22Rv1 (cell line): ENCODE data around the gene GBP1.
A peak's percentile ranks its signal among the peaks of the same experiment; 100 is the strongest.
"Not testable (repeated sequence)": the region's sequence is repeated elsewhere in the genome, so short reads cannot be mapped to it uniquely, and the experiment has no call there.

Experiments
- H3K27ac ChIP-seq: fragments of 450-650 bp; 2 replicates; pipeline ENCODE4 v1.5.1; 2017
- CTCF ChIP-seq: fragments of 450-650 bp; IDR thresholded peaks from 2 replicates; pipeline ENCODE4 v1.5.1; 2017; ENCODE audit warnings: mild to moderate bottlenecking
- ZFX ChIP-seq: fragments of 450-650 bp; IDR thresholded peaks from 2 replicates; pipeline ENCODE4 v1.6.1; 2017; ENCODE audit warnings: antibody characterized with exemption, borderline replicate concordance

Gene GBP1

DNA sequence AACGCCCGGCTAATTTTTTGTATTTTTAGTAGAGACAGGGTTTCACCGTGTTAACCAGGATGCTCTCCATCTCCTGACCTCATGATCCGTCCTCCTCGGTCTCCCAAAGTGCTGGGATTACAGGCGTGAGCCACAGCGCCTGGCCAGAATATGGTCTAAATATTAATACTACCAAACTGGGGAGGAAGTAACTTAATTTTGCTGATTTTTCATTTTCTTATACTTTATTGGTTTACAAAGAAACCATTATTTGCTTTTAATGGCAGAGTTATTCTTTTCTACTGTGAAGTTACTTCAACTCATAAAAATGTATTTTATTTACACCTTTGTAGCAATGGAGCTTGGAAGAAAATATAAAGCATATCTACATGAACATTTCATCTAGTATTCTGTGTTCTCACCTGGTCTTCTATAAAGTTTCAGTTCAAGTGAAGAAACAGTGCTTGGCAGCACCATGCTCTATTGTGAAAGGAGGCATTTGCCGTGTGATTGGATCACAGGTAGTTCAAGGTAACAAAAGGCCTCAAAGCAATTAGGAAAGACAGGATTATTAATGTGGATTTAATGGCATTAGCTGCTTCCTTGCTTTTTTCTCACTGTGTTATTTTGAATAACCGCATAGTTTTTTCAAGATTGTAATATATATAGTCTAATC, 13.6 kb downstream of the GBP1 start:
- H3K27ac ChIP-seq = no peak overlapping the region
- no peak for TF ChIP-seq CTCF
- TF ChIP-seq ZFX = no peak

DNA sequence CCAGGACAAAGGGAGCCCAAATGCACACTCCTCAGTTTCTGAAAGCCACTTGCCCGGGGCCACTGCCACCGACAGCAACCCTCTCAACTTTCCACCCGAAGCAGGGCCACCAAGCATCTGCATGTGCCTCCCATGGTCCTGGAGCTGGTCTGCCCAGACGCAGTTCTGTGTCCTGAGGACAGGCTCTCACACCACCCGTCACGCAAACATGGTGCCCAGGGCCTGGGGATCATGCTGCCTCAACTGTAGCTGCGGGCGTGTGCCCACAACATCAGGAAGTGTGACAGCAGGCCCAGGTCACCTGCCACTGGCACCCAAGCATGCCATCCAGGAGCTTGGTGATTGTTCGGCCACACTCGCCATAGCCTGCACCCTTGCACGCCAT, 14.4 kb downstream of the GBP1 start:
- no peak overlapping the region for H3K27ac ChIP-seq
- TF ChIP-seq ZFX = no peak
- TF ChIP-seq CTCF = no peak

DNA sequence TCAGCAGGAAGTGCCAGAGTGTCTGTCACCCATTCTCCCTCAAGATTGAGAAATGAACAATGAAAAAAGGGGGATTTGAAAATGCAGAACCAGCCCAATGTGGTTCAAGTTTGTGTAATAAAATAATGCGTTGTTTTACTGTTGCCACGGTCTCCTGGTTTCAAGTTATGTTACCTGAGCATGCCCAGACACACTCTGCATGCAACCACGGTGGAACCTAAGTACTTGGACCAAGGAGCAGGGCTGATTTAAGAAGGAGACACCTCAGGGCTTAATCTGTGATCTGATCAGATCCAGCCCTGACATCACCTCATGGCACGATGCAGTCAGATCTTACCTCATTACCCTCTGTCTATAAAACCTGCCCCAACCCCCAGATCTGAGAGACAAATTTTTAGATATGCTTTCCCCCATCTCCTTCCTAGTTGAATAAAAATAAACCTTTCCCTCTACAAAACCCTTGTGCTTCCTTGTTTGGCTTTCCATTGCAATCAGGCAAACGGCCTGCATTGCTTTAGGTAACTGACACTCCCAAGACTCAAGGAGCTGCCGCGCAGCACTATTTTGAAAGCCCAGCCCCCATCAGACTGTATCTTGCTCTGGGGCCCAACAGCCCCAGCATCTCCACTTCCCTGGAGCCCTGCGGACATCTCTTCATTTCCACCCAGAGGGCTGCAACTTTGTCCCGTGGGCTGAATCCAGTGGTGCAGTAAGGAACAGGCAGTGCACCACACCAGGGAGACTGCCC, 14.9 kb downstream of the GBP1 start:
- H3K27ac ChIP-seq = not testable (repeated sequence)

- H3K27ac ChIP-seq = not testable (repeated sequence)
These were observed 15.8 kb downstream of the GBP1 start for GRCh38 chr1:89049187-89049586.

DNA sequence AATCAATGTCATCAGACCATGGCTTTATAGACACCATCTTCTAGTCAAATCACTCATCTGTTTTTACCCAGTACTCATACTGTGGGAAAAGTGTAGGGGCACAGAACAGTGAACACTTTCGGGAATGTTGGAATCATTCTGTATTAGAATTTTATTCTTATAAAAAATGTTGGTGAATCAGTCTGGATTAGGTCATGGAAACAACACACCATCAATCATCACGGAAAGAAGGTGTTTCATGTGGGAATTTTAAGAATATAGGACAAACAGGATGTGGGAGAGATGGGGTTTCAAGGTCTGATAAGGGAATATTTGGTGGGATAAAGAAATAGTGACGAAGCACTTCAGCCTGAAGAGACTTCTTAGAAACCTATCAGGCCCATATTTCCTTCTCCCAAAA, 17.3 kb downstream of the GBP1 start:
- TF ChIP-seq ZFX (no peak), CTCF (no peak)
- H3K27ac ChIP-seq = no peak overlapping the region

DNA sequence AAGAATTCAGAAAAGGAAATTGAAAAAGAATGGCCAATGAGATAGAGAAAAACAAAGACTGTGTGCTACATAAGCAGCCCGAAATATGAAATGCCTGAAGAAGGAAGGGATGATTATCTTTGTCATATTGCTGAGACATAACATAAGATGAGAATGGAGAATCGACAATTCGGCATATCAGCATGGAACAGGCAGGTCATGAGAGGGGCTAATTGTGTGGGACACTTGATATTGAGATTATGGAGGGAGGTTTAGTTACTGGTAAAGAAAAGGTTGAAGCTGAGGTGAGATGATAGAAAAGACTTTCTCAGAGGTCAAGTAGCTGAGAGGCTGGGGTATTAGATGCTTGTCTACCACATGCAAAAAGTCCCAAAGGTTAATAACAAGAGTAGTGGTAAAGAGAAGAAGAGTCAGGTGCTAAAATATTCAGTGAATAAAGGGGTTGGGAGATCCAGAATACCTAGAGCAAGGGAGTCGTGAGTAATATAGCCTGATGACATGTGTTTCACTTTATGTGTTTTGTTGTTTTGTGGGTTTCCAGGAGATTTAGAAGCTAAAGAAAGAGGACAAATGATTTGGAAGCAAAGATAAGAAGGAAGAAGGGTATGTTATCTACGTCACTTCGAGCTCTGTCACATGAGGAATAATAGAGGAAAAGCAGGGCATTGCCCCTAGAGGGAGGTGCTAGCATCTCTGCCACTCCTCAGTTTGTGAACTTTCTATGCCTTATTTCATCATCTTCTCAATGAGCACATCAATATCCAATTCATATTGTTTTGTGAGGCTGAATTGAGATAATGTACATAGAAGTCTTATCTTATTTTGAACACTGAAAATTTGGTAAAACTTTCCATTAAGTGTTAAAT, 18.5 kb downstream of the GBP1 start:
- H3K27ac ChIP-seq = not testable (repeated sequence)

- no peak for TF ChIP-seq ZFX
- TF ChIP-seq CTCF = no peak
- H3K27ac ChIP-seq = peak overlapping the region; percentile 38
These were observed 19.9 kb downstream of the GBP1 start for GRCh38 chr1:89044970-89045721.

DNA sequence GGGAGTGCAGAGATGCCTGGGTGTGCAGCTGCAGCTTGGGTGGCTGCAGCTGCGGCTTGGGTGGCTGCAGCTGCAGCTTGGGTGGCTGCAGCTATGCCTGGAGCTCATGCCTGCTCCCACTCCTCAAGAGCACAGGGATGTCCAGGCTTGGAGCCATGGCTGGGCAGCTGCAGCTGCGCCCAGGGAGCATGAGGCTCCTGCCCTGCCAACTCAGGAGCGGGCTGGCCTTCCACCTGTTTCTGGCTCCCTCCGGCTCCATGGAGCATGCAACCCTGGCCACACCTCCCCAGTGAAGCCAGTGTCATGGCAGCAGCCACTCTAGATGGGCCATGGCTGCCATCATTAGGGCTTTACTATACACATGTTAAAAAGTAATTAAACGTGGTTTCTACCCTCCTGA, 21.1 kb downstream of the GBP1 start:
- no peak for TF ChIP-seq CTCF
- TF ChIP-seq ZFX = no peak
- no peak overlapping the region for H3K27ac ChIP-seq
